ENCODE measurements around the gene ELK4.

ELK4 gene

DNA sequence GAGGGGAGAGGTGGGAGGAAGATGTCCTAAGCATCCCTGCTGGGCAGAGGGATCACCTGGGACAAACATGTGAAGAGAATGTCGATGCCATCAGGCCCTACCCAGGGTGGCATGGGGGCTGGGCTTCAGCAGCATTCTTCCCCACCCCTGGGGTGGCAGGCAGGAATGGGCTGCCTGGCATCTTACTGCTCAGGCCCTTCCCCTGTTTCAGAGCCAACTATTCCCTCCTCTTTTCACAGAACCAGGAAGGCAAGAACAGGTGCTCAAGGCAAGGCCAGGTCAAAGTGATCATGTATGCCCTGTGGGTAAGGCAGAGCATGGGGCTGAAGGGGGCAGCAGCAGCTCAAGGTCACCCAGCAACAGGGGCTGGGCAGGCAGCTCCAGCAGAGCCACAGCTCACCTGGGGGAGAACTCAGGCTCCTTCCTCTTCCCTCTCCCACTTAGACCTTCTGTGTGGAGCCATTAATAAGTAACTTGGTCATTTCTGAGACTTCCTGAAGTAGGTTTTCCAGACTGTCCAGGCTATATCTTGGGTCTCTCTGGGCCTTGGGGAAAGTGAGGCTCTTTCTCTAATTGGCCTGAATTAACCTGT, 56.4 kb downstream of the ELK4 start:
- no peak overlapping the region for H3K4me3 ChIP-seq (ENCODE audit: low read depth, low read length)
- TF ChIP-seq, protein P1, sequence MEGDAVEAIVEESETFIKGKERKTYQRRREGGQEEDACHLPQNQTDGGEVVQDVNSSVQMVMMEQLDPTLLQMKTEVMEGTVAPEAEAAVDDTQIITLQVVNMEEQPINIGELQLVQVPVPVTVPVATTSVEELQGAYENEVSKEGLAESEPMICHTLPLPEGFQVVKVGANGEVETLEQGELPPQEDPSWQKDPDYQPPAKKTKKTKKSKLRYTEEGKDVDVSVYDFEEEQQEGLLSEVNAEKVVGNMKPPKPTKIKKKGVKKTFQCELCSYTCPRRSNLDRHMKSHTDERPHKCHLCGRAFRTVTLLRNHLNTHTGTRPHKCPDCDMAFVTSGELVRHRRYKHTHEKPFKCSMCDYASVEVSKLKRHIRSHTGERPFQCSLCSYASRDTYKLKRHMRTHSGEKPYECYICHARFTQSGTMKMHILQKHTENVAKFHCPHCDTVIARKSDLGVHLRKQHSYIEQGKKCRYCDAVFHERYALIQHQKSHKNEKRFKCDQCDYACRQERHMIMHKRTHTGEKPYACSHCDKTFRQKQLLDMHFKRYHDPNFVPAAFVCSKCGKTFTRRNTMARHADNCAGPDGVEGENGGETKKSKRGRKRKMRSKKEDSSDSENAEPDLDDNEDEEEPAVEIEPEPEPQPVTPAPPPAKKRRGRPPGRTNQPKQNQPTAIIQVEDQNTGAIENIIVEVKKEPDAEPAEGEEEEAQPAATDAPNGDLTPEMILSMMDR (IDR thresholded peaks at IDR 0.05; ENCODE audit: low read depth, low read length) = no peak

DNA sequence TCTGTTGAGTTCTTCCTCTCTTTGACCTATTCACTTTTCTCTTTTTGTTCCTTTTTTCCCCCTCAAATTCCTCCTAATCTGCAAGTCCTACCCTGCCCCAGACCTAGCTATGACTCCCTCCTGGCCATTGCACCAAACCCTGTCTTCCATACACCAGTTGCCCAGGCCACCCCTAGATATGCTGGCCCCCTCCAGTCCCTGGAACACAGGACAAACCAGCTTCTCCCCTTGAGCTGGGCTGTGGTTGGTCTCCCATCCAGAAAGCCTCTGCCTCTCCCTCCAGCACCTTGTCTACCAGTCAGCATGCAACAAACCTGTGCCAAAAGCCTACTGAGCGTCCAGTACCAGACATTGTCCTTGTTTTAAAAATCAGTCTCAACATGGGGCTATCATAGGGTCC, 59.4 kb downstream of the ELK4 start:
- TF ChIP-seq, protein P1 (IDR thresholded peaks at IDR 0.05; ENCODE audit: low read depth, low read length) = no peak
- no peak overlapping the region for H3K4me3 ChIP-seq (ENCODE audit: low read depth, low read length)

- H3K4me3 ChIP-seq (ENCODE audit: low read depth, low read length) = no peak overlapping the region
- TF ChIP-seq, protein P1 (IDR thresholded peaks at IDR 0.05; ENCODE audit: low read depth, low read length) = no peak
Observed at GRCh38 chr1:205571747-205572146, 60.1 kb downstream of the ELK4 start.

- no peak overlapping the region for H3K4me3 ChIP-seq (ENCODE audit: low read depth, low read length)
- TF ChIP-seq, protein P1 (IDR thresholded peaks at IDR 0.05; ENCODE audit: low read depth, low read length) = no peak
Observed at GRCh38 chr1:205570796-205571537, 60.8 kb downstream of the ELK4 start.

GRCh38 chr1:205570173-205570501, 61.7 kb downstream of the ELK4 start:
- TF ChIP-seq, protein P1 (IDR thresholded peaks at IDR 0.05; ENCODE audit: low read depth, low read length) = no peak
- H3K4me3 ChIP-seq (ENCODE audit: low read depth, low read length) = no peak overlapping the region

DNA sequence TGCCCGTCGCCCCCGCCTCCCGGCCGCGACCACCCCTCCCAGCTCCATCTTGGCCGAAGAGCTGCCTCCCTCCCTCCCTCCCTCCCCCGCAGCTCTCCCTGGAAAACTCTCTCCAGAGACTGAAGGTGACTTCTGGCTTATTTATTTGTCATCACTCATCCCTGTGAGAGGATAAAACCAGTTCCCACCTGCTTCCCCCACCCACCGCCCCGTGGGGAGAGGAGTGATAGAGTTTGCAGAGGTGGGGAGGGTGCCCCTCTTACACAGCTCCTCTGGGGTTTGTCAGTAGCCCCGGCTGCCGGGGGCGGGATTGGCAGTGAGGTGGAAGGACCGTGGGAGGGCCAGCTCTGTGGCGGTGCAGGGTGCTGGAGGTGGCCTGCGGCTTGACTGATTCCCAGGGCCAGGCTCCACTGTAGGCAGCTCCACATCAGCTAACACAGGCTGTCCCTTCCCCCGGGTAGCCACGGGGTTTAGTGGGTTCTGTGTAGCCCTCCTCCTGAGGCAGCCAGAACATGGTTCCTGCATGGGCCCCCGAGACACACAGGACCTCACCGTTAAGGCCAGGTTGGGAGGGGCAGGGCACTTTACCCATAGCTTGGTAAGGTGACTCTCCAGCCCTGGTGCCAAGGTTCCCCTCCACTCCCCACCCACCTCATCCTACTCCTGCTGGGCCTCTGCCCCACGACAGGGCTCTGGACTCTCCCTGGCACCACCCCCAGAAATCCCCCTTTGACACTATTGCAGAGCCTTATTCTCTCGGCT, 62.2 kb downstream of the ELK4 start:
- TF ChIP-seq, protein P1 (IDR thresholded peaks at IDR 0.05; ENCODE audit: low read depth, low read length) = no peak
- H3K4me3 ChIP-seq (ENCODE audit: low read depth, low read length) = no peak overlapping the region

Measured in WI38 (cell line).